HG03442 (cell line): ENCODE data around the gene CAV1.
A peak's percentile ranks its signal among the peaks of the same experiment; 100 is the strongest.

ENCODE experiments used
- ATAC-seq: cut with Tn5 transposase; IDR thresholded peaks from one replicate; pipeline ENCODE4 v1.9.1; 2021; ENCODE audit warnings: mild to moderate bottlenecking, moderate library complexity; ENCODE audit not compliant: unreplicated experiment

The CAV1 gene

DNA sequence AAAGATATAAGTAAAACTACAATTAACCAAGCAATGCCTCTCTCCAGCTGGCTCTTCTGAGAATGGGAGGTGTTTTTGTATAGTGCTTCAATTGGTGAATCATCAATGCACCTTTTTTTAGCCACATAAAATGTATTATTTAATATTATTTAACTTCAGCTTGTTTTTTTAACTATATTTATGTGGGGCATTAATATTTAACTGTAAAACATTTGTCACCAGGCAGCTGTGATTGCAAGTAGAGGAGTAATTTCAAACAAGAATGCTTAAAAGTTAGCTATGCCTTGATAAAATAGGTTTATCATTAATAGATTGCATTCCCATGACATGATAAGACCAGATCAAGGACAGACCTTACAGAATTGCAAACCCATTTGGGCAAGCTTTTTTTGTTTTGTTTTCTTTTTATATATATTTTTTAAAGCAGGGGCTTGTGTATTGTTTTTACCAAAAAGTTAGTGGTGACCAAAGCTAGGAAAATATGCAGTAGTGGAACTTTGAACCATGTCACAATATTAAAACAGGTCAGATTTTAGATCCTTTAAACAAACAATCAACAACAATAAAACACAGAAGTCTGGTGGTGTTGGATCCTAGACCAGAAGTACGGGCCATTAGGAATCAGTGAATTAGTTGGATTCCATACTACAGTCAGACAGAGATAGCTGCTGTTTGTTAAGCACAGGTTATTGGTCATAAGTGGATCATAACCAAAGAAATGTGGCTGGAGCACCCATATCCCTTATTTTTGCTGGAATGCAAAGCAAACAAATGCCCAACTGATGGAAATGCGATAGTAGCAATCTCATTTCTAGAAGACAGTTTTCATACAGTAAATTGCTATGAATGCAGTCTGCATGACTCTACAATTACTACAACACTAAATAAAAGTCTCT lies 22.4 kb upstream of the CAV1 start:
- ATAC-seq: no peak

GRCh38 chr7:116503835-116504234 lies 21.0 kb upstream of the CAV1 start:
- ATAC-seq: no peak

DNA sequence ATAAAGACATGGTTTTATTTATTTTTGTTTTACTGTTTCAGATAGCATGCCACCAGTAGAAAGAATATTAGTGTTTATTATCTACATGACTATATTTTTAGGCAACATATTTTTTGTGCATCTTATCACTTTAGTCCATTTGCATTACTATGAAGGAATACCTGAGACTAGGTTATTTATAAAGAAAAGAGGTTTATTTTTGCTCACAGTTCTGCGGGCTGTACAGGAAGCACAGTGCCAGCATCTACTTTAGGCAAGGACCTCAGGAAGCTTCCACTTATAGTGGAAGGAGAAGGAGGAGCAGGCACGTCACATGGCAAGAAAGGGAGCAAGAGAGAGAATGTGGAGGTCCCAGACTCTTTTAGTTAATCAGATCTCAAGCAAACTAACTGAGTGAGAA lies 19.6 kb upstream of the CAV1 start:
- ATAC-seq: no peak

- no peak for ATAC-seq
Measured at GRCh38 chr7:116505823-116506222, 19.0 kb upstream of the CAV1 start.

DNA sequence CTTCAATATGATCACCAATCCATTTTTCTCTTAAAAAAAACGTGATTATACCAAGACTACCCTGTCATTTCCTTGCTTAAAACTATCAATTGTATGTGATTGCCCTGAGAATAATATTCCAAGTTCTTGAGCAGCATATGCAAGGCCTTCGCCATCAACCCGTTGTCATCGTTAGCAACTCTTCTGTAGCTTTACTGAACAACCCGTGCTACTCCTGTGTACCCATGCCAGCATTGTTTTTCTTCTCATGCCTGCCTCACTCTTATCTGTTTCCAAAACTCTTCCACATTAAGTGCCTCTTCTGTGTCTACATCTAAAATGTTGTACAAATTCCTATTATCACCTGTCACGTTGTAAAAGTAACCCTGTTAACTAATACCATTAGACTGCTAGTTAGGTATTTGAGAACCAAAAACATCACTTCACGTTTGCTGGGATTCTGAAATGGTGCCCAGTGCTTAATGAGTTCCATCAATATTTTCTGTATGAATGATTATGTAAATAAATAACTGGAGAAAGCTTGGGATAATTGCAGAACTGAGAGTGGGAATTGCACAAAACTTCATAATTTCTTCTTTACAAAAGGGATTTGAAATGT lies 14.8 kb upstream of the CAV1 start:
- ATAC-seq: no peak

- no peak for ATAC-seq
Measured at GRCh38 chr7:116510795-116511194, 14.0 kb upstream of the CAV1 start.

- ATAC-seq: peak; percentile 98
Measured at GRCh38 chr7:116511552-116512519, 13.0 kb upstream of the CAV1 start.

DNA sequence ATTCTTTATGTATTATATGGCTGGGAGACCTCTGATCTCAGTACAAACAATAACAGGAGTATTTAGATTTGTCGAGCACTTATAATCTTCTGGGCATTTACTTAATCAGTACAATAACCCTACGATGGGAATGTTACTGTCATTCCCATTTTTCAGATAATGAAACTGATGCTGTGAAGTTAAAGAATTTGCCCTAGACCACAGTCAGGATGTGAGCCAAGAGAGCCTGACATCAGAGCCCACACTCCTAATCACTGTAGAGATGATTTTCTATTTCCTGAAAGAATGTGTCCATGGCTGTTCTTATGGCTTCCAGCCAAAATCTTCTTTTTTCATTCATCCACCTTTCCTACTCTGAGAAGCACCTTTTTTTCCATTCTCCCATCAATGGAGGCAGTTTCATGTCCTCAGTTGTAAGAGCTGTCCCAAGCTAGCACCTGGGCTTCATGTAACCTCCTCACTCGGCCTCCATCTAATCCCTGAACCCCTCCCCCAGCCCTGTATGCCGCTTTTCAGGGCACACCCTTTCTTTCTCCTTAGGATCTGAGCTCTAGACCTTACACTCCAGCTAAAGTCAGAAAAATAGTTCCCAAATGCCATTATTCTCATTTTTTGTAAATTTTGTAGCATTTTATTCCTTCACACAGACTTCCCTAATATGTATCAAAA lies 12.2 kb upstream of the CAV1 start:
- ATAC-seq: no peak

- no peak for ATAC-seq
Measured at GRCh38 chr7:116515584-116515983, 9.3 kb upstream of the CAV1 start.

DNA sequence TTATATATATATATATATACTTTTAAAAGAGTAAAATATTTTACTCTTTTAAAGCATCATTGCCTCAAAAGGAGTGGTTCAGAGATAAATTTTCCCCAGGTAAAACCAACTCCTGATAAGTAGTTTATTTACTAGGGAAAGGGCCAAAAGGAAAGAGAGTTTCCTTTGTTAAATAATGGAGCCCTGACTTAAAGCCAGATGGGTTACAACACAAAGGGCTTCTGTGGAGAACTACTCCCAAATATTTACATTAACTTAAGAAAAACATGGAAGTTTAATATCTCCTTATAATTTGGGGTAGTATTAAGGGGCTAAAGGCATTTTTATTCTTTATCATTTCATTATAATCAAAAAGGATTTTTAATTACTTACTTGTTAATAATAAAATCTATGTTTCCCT lies 8.5 kb upstream of the CAV1 start:
- no peak for ATAC-seq

GRCh38 chr7:116517626-116518025 lies 7.2 kb upstream of the CAV1 start:
- no peak for ATAC-seq

DNA sequence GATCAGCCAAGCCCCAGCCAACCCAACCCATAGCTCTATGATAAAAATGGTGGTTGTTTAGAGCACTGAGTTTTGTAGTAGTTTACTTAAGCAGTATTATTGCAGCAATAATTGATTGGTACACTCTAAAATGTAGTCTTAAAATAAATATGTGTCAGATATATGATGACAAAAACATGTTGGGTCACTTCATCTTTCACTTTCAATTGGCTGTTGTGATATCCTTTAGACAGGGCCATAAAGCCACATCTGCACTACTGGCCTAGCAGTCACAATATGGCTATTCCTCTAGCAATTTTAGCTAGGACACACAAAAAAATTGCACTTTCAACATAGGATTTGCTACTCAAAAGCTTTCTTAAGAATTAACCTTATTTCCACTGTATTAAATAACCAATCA lies 5.9 kb upstream of the CAV1 start:
- ATAC-seq: no peak

GRCh38 chr7:116521046-116521664 lies 3.7 kb upstream of the CAV1 start:
- no peak for ATAC-seq

DNA sequence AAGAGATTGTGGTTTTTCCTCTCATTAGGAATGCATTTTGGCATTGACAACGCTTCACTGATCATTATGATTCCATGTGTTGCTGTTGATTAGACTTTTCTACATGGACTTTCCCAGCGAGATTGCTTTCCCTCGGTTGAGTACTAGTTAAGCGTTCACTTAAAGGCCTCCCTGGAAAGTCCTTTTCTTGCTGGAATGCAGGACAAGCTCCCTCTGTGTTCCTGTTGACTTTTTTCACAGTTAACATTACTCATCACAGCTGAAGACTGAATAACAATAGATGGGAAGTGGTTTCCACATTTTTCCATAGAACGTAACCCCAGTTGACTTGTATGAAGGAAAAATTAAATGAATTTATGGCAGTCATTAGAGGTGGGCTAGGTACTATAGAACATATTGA lies 2.6 kb upstream of the CAV1 start:
- ATAC-seq: no peak

DNA sequence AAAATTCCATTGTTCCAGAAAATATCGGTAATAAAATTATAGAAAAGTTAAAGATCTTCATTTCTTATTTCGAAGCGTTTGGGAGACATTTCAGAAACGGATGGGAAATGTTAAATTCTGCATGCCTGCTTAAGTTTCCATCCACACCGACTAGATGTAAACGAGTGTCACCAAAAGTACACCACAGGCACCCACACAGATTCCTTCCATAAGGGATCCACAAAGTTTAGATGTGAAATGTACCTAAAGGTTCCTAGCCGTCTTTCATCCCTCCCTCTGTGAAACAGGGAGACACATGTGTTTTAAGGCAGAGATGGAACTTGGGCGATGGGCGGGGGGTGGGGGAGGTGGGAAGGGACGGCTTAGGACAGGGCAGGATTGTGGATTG lies 621 bp upstream of the CAV1 start:
- no peak for ATAC-seq

- peak; percentile 30 for ATAC-seq
Measured at GRCh38 chr7:116525298-116525912, 569 bp downstream of the CAV1 start.

DNA sequence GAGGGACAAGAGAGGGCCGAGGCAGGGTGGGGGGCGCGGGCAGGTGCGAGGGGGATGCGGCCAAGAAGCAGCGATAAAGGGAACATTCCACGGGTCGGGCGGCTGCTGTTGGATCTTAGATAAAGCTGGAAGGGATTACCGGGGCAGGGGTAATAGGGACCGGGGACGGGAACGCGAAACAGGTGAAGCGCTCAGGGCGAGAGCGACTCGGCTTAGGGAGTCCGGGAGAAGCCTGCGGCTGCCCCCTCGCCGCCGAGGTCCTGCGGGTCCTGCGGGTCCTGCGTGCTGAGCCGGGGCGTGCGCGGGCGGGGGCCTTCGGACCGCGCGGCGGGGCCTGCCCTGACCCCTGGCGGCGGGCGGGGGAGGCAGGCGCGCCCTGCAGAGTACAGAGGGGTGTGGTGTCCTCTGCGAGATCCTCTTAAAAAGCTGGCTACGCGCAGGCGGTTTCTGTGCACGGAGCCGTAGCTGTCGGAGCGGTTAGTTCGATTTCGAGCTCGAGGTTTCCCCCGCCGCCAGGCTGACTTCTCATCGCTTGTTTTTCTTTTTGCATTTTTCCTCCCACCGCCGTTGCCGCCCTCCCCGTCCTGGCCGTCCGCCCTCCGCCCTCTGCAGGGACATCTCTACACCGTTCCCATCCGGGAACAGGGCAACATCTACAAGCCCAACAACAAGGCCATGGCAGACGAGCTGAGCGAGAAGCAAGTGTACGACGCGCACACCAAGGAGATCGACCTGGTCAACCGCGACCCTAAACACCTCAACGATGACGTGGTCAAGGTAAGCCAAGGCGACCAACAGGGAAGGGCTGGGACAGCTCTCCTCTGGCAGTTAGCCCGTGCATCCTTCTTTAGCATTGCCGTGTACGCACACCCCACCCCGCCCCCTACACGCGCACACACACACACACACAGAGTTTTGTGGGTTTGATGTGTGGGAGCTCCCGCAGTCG lies 1.4 kb downstream of the CAV1 start:
- peak; percentile 92 for ATAC-seq

DNA sequence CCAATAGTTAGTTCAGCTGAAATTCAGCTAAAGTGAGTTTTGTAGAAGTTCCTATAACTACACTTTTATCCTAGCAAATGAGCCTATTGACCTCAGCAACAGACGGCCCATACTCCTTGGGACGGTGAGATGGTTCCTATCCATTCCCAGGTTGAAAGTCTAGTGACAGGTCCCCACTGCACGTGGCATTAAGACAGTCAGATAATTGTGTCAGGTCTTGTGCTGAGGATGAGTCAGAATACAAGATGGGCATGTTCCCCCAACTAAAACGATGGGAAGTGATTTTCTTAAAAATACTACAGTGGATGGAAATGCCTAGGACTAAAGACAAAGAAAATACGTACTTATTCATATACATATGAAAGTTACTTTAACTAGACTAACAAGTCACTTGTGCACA lies 2.1 kb downstream of the CAV1 start:
- ATAC-seq: no peak

DNA sequence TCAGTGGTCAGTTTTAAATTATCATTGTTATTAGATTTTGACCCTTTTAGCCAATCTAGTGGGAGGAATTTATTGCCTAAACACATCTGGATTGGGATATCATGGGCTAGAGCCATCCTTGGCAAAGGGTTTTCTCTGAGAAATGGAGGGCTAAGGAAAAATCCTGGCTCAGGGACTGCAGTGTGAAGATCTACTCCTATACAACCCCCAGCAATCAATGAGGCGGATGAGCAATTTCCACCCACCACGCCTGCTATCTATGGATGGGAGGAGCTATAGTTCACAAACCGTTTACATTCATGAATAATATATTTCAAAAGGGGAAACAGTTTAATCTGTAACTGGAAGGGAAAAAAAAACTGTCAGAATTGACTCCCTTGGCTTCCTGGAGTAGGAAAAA lies 2.7 kb downstream of the CAV1 start:
- ATAC-seq: no peak
